Epithelial cell of esophagus (primary cell): ENCODE data around the gene ERC2.

Source experiments
- DNase-seq: peaks from one replicate; pipeline ENCODE4 v3.0.0; 2010; ENCODE audit warnings: low read depth
- H3K4me3 ChIP-seq: 2 replicates; pipeline ENCODE4 v1.5.1; 2011; ENCODE audit warnings: mild to moderate bottlenecking, low read length, control low read depth
- CTCF ChIP-seq: IDR thresholded peaks from 2 replicates; pipeline ENCODE4 v1.5.1; 2011; ENCODE audit warnings: low read depth, mild to moderate bottlenecking, low read length, control low read depth, inconsistent platforms; ENCODE audit not compliant: insufficient read depth; ENCODE audit errors: missing control alignments

The ERC2 gene

GRCh38 chr3:55562700-55563099 is 905.6 kb downstream of the ERC2 start:
- TF ChIP-seq CTCF = no peak
- no peak overlapping the region for H3K4me3 ChIP-seq
- no peak for DNase-seq

GRCh38 chr3:55559500-55560423 is 908.5 kb downstream of the ERC2 start:
- no peak for TF ChIP-seq CTCF
- H3K4me3 ChIP-seq = no peak overlapping the region
- no peak for DNase-seq

GRCh38 chr3:55558316-55558715 is 910.0 kb downstream of the ERC2 start:
- DNase-seq = no peak
- H3K4me3 ChIP-seq = no peak overlapping the region
- TF ChIP-seq CTCF = no peak

GRCh38 chr3:55557549-55557948 is 910.7 kb downstream of the ERC2 start:
- TF ChIP-seq CTCF = no peak
- no peak overlapping the region for H3K4me3 ChIP-seq
- DNase-seq = no peak

- TF ChIP-seq CTCF = no peak
- DNase-seq = peak; percentile 6
Observed at GRCh38 chr3:55556619-55557537, 911.4 kb downstream of the ERC2 start.

GRCh38 chr3:55555873-55556618 is 912.2 kb downstream of the ERC2 start:
- no peak for TF ChIP-seq CTCF
- H3K4me3 ChIP-seq = no peak overlapping the region
- no peak for DNase-seq

More at GRCh38 chr3:55556619-55557537, 911.4 kb downstream of the ERC2 start:
- no peak overlapping the region for H3K4me3 ChIP-seq
